ENCODE measurements around the gene PDLIM7. TPM values are rescaled to one million over a fixed set of nuclear protein-coding genes. Genes with fewer than 3 reads are reported as not detected.

The PDLIM7 gene
- polyA plus RNA-seq, 1 of the 3 experiments (the other 2 are of a cell fraction), result 206 TPM

- POLR2A ChIA-PET, result no interaction called here
- Histone ChIP-seq H3F3A (replicated peaks; ENCODE audit: insufficient read depth) (peaks cover 23% of the 10 kb centered on the region), H4K20me1 (ENCODE audit: insufficient read depth) (peaks cover 40% of the 10 kb centered on the region), H3K9me3 (no peaks in the 10 kb centered on the region), H3K9ac (no peak overlapping the region), H3K4me1 (ENCODE audit: control insufficient read depth in 1 of 2, insufficient read depth in 2 of 2, low read depth in 1 of 2, low read length in 1 of 2) (peaks cover 14 to 15% of the 10 kb centered on the region in 2 experiments; a peak in 3 of 4 replicates), H2AFZ (ENCODE audit: low read depth) (no peak overlapping the region), H3K79me2 (ENCODE audit: insufficient read depth) (peaks cover 77% of the 10 kb centered on the region), H3K9me2 (no peaks in the 10 kb centered on the region), H3K36me3 (replicated peaks in 1 of 2; ENCODE audit: control insufficient read depth in 1 of 2, insufficient read depth in 2 of 2, low read length in 1 of 2) (peaks cover 24 to 36% of the 10 kb centered on the region in 2 experiments), H3K27ac (ENCODE audit: low read depth in 2 of 2, low read length in 1 of 2) (no peak overlapping the region; a peak in 1 of 4 replicates), H3K4me2 (no peak overlapping the region), H3K27me3 (ENCODE audit: insufficient read depth) (no peaks in the 10 kb centered on the region), H3K4me3 (ENCODE audit: low read depth in 2 of 2, low read length in 1 of 2) (no peak overlapping the region)
- WGBS (ENCODE audit: low lambda C conversion rate), result 78% methylated on average over 2 of the region's 2 CpGs
- TF ChIP-seq JUND (IDR thresholded peaks at IDR 0.05), result no peak
- no peak for TF ChIP-seq CTCF (IDR thresholded peaks at IDR 0.05)
- no peak for TF ChIP-seq CHD2 (IDR thresholded peaks at IDR 0.05; ENCODE audit: low read length, partially characterized antibody)
- no peak for TF ChIP-seq EZH2phosphoT487 (IDR thresholded peaks at IDR 0.05; ENCODE audit: borderline replicate concordance, low read depth)
- TF ChIP-seq GABPA (IDR thresholded peaks at IDR 0.05; ENCODE audit: low read depth), result no peak
- no peak for TF ChIP-seq USF1 (IDR thresholded peaks at IDR 0.05; ENCODE audit: borderline replicate concordance, low read depth)
- no peak for TF ChIP-seq RAD21 (IDR thresholded peaks at IDR 0.05; ENCODE audit: low read length)
- no peak for TF ChIP-seq USF2 (IDR thresholded peaks at IDR 0.05; ENCODE audit: borderline replicate concordance, low read depth, low read length)
- CTCF ChIA-PET, result interaction anchor here (0.7 kb wide), 1 partner anchor 38 kb away, joined by 3 read pairs; no protein-coding TSS in a partner anchor
- no peak for DNase-seq
Measured at GRCh38 chr5:177539411-177539810, 42.0 kb upstream of the PDLIM7 start.

- no peak overlapping the region for H3K4me2 ChIP-seq
- H4K20me1 ChIP-seq (ENCODE audit: insufficient read depth), result peaks cover 34% of the 10 kb centered on the region
- no peak overlapping the region for H3K4me3 ChIP-seq (ENCODE audit: low read depth in 2 of 2, low read length in 1 of 2)
- H3K27me3 ChIP-seq (ENCODE audit: insufficient read depth), result no peaks in the 10 kb centered on the region
- H3K79me2 ChIP-seq (ENCODE audit: insufficient read depth), result peaks cover 74% of the 10 kb centered on the region
- H3K9ac ChIP-seq, result no peak overlapping the region
- no peaks in the 10 kb centered on the region for H3K9me3 ChIP-seq
- ChIA-PET POLR2A (no interaction called here), CTCF (interaction anchor here (0.7 to 1.6 kb wide), 2 partner anchors 38 to 135 kb away, joined by 3 to 5 read pairs; no protein-coding TSS in a partner anchor)
- H3K27ac ChIP-seq (ENCODE audit: low read depth in 2 of 2, low read length in 1 of 2), result peak overlapping the region in 1 of 2 experiments; percentile 68; a peak in 1 of 4 replicates
- no peaks in the 10 kb centered on the region for H3K9me2 ChIP-seq
- 93% methylated on average over 10 of the region's 10 CpGs for WGBS (ENCODE audit: low lambda C conversion rate)
- peaks cover 24 to 37% of the 10 kb centered on the region in 2 experiments for H3K36me3 ChIP-seq (replicated peaks in 1 of 2; ENCODE audit: control insufficient read depth in 1 of 2, insufficient read depth in 2 of 2, low read length in 1 of 2)
- H3K4me1 ChIP-seq (ENCODE audit: control insufficient read depth in 1 of 2, insufficient read depth in 2 of 2, low read depth in 1 of 2, low read length in 1 of 2), result peaks cover 10 to 15% of the 10 kb centered on the region in 2 experiments; a peak in 2 of 4 replicates
- no peak for DNase-seq
- no peak overlapping the region for H2AFZ ChIP-seq (ENCODE audit: low read depth)
- H3F3A ChIP-seq (replicated peaks; ENCODE audit: insufficient read depth), result peaks cover 23% of the 10 kb centered on the region
- TF ChIP-seq RAD21 (IDR thresholded peaks at IDR 0.05; ENCODE audit: low read length) (no peak), MEF2A (IDR thresholded peaks at IDR 0.05; ENCODE audit: borderline replicate concordance, low read depth) (no peak), EP300 (IDR thresholded peaks at IDR 0.05; ENCODE audit: borderline replicate concordance in 1 of 2, low read depth in 1 of 2, low read length in 1 of 2) (no peak), RCOR1 (IDR thresholded peaks at IDR 0.05; ENCODE audit: low read length) (no peak), SMC3 (IDR thresholded peaks at IDR 0.05; ENCODE audit: low read depth, low read length) (no peak), GABPA (IDR thresholded peaks at IDR 0.05; ENCODE audit: low read depth) (no peak), TEAD4 (IDR thresholded peaks at IDR 0.05; ENCODE audit: borderline replicate concordance, insufficient read depth) (no peak), GATA2 (CRISPR knock-in tag; IDR thresholded peaks at IDR 0.05) (no peak), USF1 (IDR thresholded peaks at IDR 0.05; ENCODE audit: borderline replicate concordance, low read depth) (no peak), MAX (IDR thresholded peaks at IDR 0.05; ENCODE audit: low read depth) (no peak), TAF1 (IDR thresholded peaks at IDR 0.05; ENCODE audit: borderline replicate concordance, low read depth, low read length) (no peak), IRF3 (IDR thresholded peaks at IDR 0.05; ENCODE audit: low read depth, low read length) (no peak), PBX3 (IDR thresholded peaks at IDR 0.05) (no peak), MXI1 (IDR thresholded peaks at IDR 0.05; ENCODE audit: low read depth, low read length) (no peak)
Measured at GRCh38 chr5:177538876-177539275, 41.5 kb upstream of the PDLIM7 start.
